Upper lobe of left lung (tissue), 4 donors: ENCODE results near the gene ASCC2.

Experiments used
- CTCF ChIP-seq, 6 experiments: fragments of 450-650 bp in 4 of 6; fragments of 200-600 bp in 2 of 6; sonication (generic) in 2 of 6; IDR thresholded peaks; one replicate each; pipeline ENCODE4 v1.5.1; 2016 to 2019; ENCODE audit warnings: antibody characterized with exemption in 6 of 6
- POLR2A ChIP-seq, 4 donors: fragments of 450-650 bp; IDR thresholded peaks; one replicate each; pipeline ENCODE4 v1.5.1; 2016 to 2017; ENCODE audit warnings: antibody characterized with exemption in 4 of 4, mild to moderate bottlenecking in 2 of 4

- TF ChIP-seq CTCF (IDR thresholded peaks at IDR 0.05) = no peak
- no peak for TF ChIP-seq POLR2A (IDR thresholded peaks at IDR 0.05)
These were observed 95.7 kb downstream of the ASCC2 start for GRCh38 chr22:29742326-29742725.
